H1 (cell line): Measurements from ENCODE around the gene DISC1. TPM values are rescaled to one million over a fixed set of nuclear protein-coding genes. Genes with fewer than 3 reads are reported as not detected.
"Not testable (repeated sequence)": the region's sequence is repeated elsewhere in the genome, so short reads cannot be mapped to it uniquely, and the experiment has no call there.

Source experiments
- CTCF ChIA-PET: fragments of 300-600 bp; sonication (Branson Sonifier 250); formaldehyde crosslinking; loops from one replicate; lab custom pipeline; 2021; ENCODE audit not compliant: partially characterized antibody; lab: Charles Lee
- POLR2A ChIA-PET: fragments of 300-600 bp; sonication (Branson Sonifier 250); formaldehyde crosslinking; loops from one replicate; lab custom pipeline; 2021; ENCODE audit warnings: inconsistent platforms; ENCODE audit not compliant: partially characterized antibody; lab: Charles Lee
- DNase-seq, 2 experiments: peaks; one replicate each; pipeline versions ENCODE4 v3.0.0 to v3.0.0-alpha.2; 2010 to 2022; ENCODE audit warnings: low spot score in 2 of 2, low read depth in 1 of 2, mixed read lengths in 1 of 2
- FAIRE-seq: peaks from 2 replicates; lab custom pipeline; 2011; peaks lifted over from hg19 to GRCh38; lab: Jason Lieb, UNC
- H2AFZ ChIP-seq: 2 replicates; pipeline ENCODE4 v1.8.1; 2012; ENCODE audit warnings: low read length, inconsistent platforms
- H2AK5ac ChIP-seq: 2 replicates; pipeline ENCODE4 v1.6.1; 2013; ENCODE audit warnings: low read depth, low read length
- H2BK120ac ChIP-seq: replicated peaks from 2 replicates; pipeline ENCODE3; 2013; ENCODE audit warnings: low read depth, low read length, inconsistent platforms
- H2BK12ac ChIP-seq: 2 replicates; pipeline ENCODE4 v1.6.1; 2013; ENCODE audit warnings: low read depth, low read length
- H2BK15ac ChIP-seq: 2 replicates; pipeline ENCODE4 v1.6.1; 2013; ENCODE audit warnings: low read length
- H2BK20ac ChIP-seq: 2 replicates; pipeline ENCODE4 v1.6.1; 2013; ENCODE audit warnings: low read length
- H2BK5ac ChIP-seq: 2 replicates; pipeline ENCODE4 v1.6.1; 2013; ENCODE audit warnings: low read depth, low read length
- H3K14ac ChIP-seq: 2 replicates; pipeline ENCODE4 v1.6.1; 2013; ENCODE audit warnings: inconsistent platforms; ENCODE audit not compliant: insufficient read length
- H3K18ac ChIP-seq: 2 replicates; pipeline ENCODE4 v1.6.1; 2013; ENCODE audit warnings: low read length; ENCODE audit errors: extremely low read depth
- H3K23ac ChIP-seq: 2 replicates; pipeline ENCODE4 v1.6.1; 2013; ENCODE audit warnings: inconsistent platforms; ENCODE audit not compliant: insufficient read length
- H3K23me2 ChIP-seq: 2 replicates; pipeline ENCODE4 v1.6.1; 2013; ENCODE audit warnings: low read depth, low read length
- H3K27ac ChIP-seq: 2 replicates; pipeline ENCODE4 v1.6.1; 2011; ENCODE audit warnings: low read depth, low read length, inconsistent platforms
- H3K27me3 ChIP-seq, 4 experiments: replicated peaks in 1 of 4; 1 replicate in 1 of 4; 2 replicates in 3 of 4; pipeline versions ENCODE4 v1.6.1 to v1.8.1; 2011 to 2013; ENCODE audit warnings: low read length in 3 of 4, mild to moderate bottlenecking in 3 of 4, inconsistent platforms in 2 of 4, mixed read lengths in 2 of 4, moderate library complexity in 1 of 4; ENCODE audit not compliant: control insufficient read depth in 3 of 4, insufficient read depth in 3 of 4; ENCODE audit errors: extremely low read depth in 1 of 4
- H3K36me3 ChIP-seq, 4 experiments: 2 replicates each; pipeline versions ENCODE4 v1.6.1 to v1.8.1; 2011 to 2013; ENCODE audit warnings: mild to moderate bottlenecking in 4 of 4, low read length in 3 of 4, moderate library complexity in 2 of 4, control low read depth in 1 of 4, inconsistent platforms in 1 of 4; ENCODE audit not compliant: insufficient read depth in 4 of 4, control insufficient read depth in 2 of 4
- H3K4ac ChIP-seq: replicated peaks from 2 replicates; pipeline ENCODE3; 2013; ENCODE audit warnings: low read length, low read depth, mixed read lengths, inconsistent platforms; ENCODE audit not compliant: insufficient read length
- H3K4me1 ChIP-seq, 4 experiments: replicated peaks in 1 of 4; 1 replicate in 1 of 4; 2 replicates in 3 of 4; pipeline versions ENCODE4 v1.6.1 to v1.8.1; 2011 to 2013; ENCODE audit warnings: low read length in 3 of 4, inconsistent platforms in 2 of 4, mixed read lengths in 1 of 4; ENCODE audit not compliant: insufficient read depth in 4 of 4, control insufficient read depth in 3 of 4
- H3K4me2 ChIP-seq, 2 experiments: 2 replicates each; pipeline versions ENCODE4 v1.6.1 to v1.8.1; 2011 to 2013; ENCODE audit warnings: low read depth in 2 of 2, low read length in 2 of 2, control low read depth in 1 of 2, inconsistent platforms in 1 of 2, mild to moderate bottlenecking in 1 of 2; ENCODE audit not compliant: insufficient read depth in 1 of 2
- H3K4me3 ChIP-seq, 4 experiments: fragments of 200-600, 300-600 bp in 1 of 4; sonication (generic), shearing (Covaris generic), sonication (Bioruptor Twin) in 1 of 4; 2 replicates each; pipeline versions ENCODE4 v1.5.1 to v1.8.1; 2011 to 2016; ENCODE audit warnings: low read length in 4 of 4, low read depth in 3 of 4, control low read depth in 2 of 4, inconsistent platforms in 2 of 4, mild to moderate bottlenecking in 2 of 4, mixed read lengths in 1 of 4, moderate library complexity in 1 of 4; ENCODE audit not compliant: insufficient read depth in 2 of 4; ENCODE audit errors: extremely low read depth in 1 of 4
- H3K56ac ChIP-seq: replicated peaks from 2 replicates; pipeline ENCODE3; 2013; ENCODE audit warnings: low read depth, mild to moderate bottlenecking, mixed read lengths, low read length, inconsistent platforms; ENCODE audit not compliant: insufficient read length
- H3K79me1 ChIP-seq: 2 replicates; pipeline ENCODE4 v1.6.1; 2013; ENCODE audit warnings: low read depth, low read length, control low read depth
- H3K79me2 ChIP-seq, 2 experiments: 2 replicates each; pipeline versions ENCODE4 v1.6.1 to v1.8.1; 2012 to 2013; ENCODE audit warnings: low read length in 2 of 2, mild to moderate bottlenecking in 2 of 2, inconsistent platforms in 1 of 2; ENCODE audit not compliant: insufficient read depth in 2 of 2, control insufficient read depth in 1 of 2
- H3K9ac ChIP-seq, 4 experiments: replicated peaks in 1 of 4; 1 replicate in 1 of 4; 2 replicates in 3 of 4; pipeline versions ENCODE4 v1.6.1 to v1.8.1; 2011 to 2013; ENCODE audit warnings: low read depth in 3 of 4, low read length in 3 of 4, control low read depth in 2 of 4, mild to moderate bottlenecking in 2 of 4, moderate library complexity in 2 of 4, inconsistent platforms in 1 of 4; ENCODE audit errors: extremely low read depth in 1 of 4
- H3K9me3 ChIP-seq, 2 experiments: 2 replicates each; pipeline versions ENCODE4 v1.6.1 to v1.8.1; 2012 to 2013; ENCODE audit warnings: mild to moderate bottlenecking in 2 of 2, moderate library complexity in 2 of 2, control low read depth in 1 of 2, inconsistent platforms in 1 of 2, low read depth in 1 of 2, low read length in 1 of 2, mixed read lengths in 1 of 2; ENCODE audit not compliant: insufficient read depth in 2 of 2
- H4K20me1 ChIP-seq, 2 experiments: replicated peaks in 1 of 2; 2 replicates each; pipeline versions ENCODE3 to v1.8.1; 2011 to 2013; ENCODE audit warnings: inconsistent platforms in 2 of 2, low read length in 2 of 2, mild to moderate bottlenecking in 1 of 2; ENCODE audit not compliant: insufficient read depth in 2 of 2, control insufficient read depth in 1 of 2
- H4K5ac ChIP-seq: 2 replicates; pipeline ENCODE4 v1.6.1; 2013; ENCODE audit warnings: low read length, low read depth, mixed read lengths, inconsistent platforms; ENCODE audit not compliant: insufficient read length
- H4K8ac ChIP-seq: 2 replicates; pipeline ENCODE4 v1.8.0; 2013; ENCODE audit warnings: mild to moderate bottlenecking, moderate library complexity, low read length, inconsistent platforms; ENCODE audit not compliant: insufficient read depth; ENCODE audit errors: extremely low read depth
- H4K91ac ChIP-seq: replicated peaks from 2 replicates; pipeline ENCODE3; 2013; ENCODE audit warnings: low read length, mixed read lengths, inconsistent platforms; ENCODE audit not compliant: insufficient read length
- WGBS, 2 experiments: shearing (Covaris generic) in 1 of 2; methylation state at CpG; one replicate each; pipeline versions ENCODE4 v1.1.6 to v1.1.7; 2013 to 2015; ENCODE audit warnings: low lambda C conversion rate in 2 of 2, mixed read lengths in 2 of 2, inconsistent platforms in 1 of 2, low coverage in 1 of 2, missing lambda C conversion rate in 1 of 2; ENCODE audit not compliant: insufficient replicate concordance in 2 of 2, insufficient coverage in 1 of 2, insufficient read length in 1 of 2; ENCODE audit errors: extremely low coverage in 1 of 2, missing lambda C conversion rate in 1 of 2; 5-methylcytosine and 5-hydroxymethylcytosine counted together
- polyA plus RNA-seq, 7 experiments: library from polyadenylated mRNA; depleted of rRNA in 3 of 7; stranded (reverse) in 5 of 7; unstranded in 2 of 7; fragments of >200 nt in 5 of 7; fragments of 200-250 nt in 2 of 7; gene quantifications; 1 replicate in 5 of 7; 2 replicates in 1 of 7; 4 replicates in 1 of 7; pipeline versions ENCODE4 v1.2.1 to v1.2.3, GENCODE V29; 2011 to 2013; ENCODE audit warnings: missing spikeins in 2 of 7, mixed read lengths in 2 of 7
- total RNA-seq: library from RNA; stranded (reverse); fragmentation: NEBNext Ultra II Directional; extraction: Animal tissue kit (Norgen Biotek cat#: 25700); gene quantifications from 2 replicates; pipeline ENCODE4 v1.2.1, GENCODE V29; 2021

DISC1 gene
- total and polyA plus RNA-seq, 2 of the 8 experiments (the other 6 are each of a cell fraction or from before 2014, with no cell fraction given): 1.1 to 3.5 TPM

- H3K4me1 ChIP-seq, H2AFZ ChIP-seq, H3K14ac ChIP-seq, H3K4ac ChIP-seq, POLR2A ChIA-PET, H3K23ac ChIP-seq, H3K9ac ChIP-seq, H2BK15ac ChIP-seq, H4K5ac ChIP-seq, H2BK5ac ChIP-seq, H2BK12ac ChIP-seq, H3K4me2 ChIP-seq, H3K18ac ChIP-seq, H3K79me1 ChIP-seq, H3K23me2 ChIP-seq, FAIRE-seq, CTCF ChIA-PET, DNase-seq, H2BK120ac ChIP-seq, H3K9me3 ChIP-seq, H2AK5ac ChIP-seq, H4K91ac ChIP-seq, H3K36me3 ChIP-seq, H3K27ac ChIP-seq, H3K27me3 ChIP-seq, H3K79me2 ChIP-seq, H2BK20ac ChIP-seq, H4K8ac ChIP-seq, H3K4me3 ChIP-seq, H3K56ac ChIP-seq, H4K20me1 ChIP-seq: not testable (repeated sequence)
- 86% methylated on average over 2 of the region's 4 CpGs; no CpG with 5 or more reads in 1 of the 2 experiments for WGBS, 2 experiments
Observed at GRCh38 chr1:231646165-231646564, 19.6 kb downstream of the DISC1 start.

GRCh38 chr1:231651621-231652260, 25.2 kb downstream of the DISC1 start:
- H3K23ac ChIP-seq, H2AK5ac ChIP-seq, H3K9ac ChIP-seq, H3K18ac ChIP-seq, H3K9me3 ChIP-seq, H2BK12ac ChIP-seq, POLR2A ChIA-PET, H2BK15ac ChIP-seq, CTCF ChIA-PET, H3K36me3 ChIP-seq, H4K91ac ChIP-seq, H3K27ac ChIP-seq, H3K4me3 ChIP-seq, H3K79me1 ChIP-seq, H3K23me2 ChIP-seq, H4K5ac ChIP-seq, H3K14ac ChIP-seq, H2BK120ac ChIP-seq, H3K27me3 ChIP-seq, FAIRE-seq, H3K4me1 ChIP-seq, H4K20me1 ChIP-seq, DNase-seq, H3K79me2 ChIP-seq, H2BK5ac ChIP-seq, H3K56ac ChIP-seq, H2AFZ ChIP-seq, H4K8ac ChIP-seq, H3K4ac ChIP-seq, H3K4me2 ChIP-seq, H2BK20ac ChIP-seq: not testable (repeated sequence)
- WGBS, 2 experiments: 83% methylated on average over 10 of the region's 10 CpGs; no CpG with 5 or more reads in 1 of the 2 experiments
